Panc1 (cell line): ENCODE results near the gene SH3TC2. TPM values are rescaled to one million over a fixed set of nuclear protein-coding genes. Genes with fewer than 3 reads are reported as not detected.

Experiments
- ATAC-seq: fragments of 200-7000 bp; cut with Tn5 transposase; 2 replicates; pipeline ENCODE4 v1.9.1; 2020; ENCODE audit warnings: mild to moderate bottlenecking, moderate library complexity
- BruUV-seq: library from RNA; stranded (reverse); fragments of 400-500 nt; replicated peaks from 2 replicates; lab custom pipeline; 2021; lab: Mats Ljungman, UMichigan
- CTCF ChIA-PET: fragments of 300-600 bp; sonication (Branson Sonifier 250); formaldehyde crosslinking; loops from one replicate; lab custom pipeline; 2022; ENCODE audit warnings: antibody characterized with exemption; lab: Charles Lee
- POLR2A ChIA-PET: fragments of 300-600 bp; sonication (Branson Sonifier 250); formaldehyde crosslinking; loops from one replicate; lab custom pipeline; 2022; ENCODE audit warnings: antibody characterized with exemption; lab: Charles Lee
- DNase-seq: peaks from one replicate; pipeline ENCODE4 v3.0.0-alpha.2; 2010; ENCODE audit warnings: low read depth, low spot score
- H3K27ac ChIP-seq: 2 replicates; pipeline ENCODE4 v1.5.1; 2011; ENCODE audit warnings: mild to moderate bottlenecking, low read length, inconsistent platforms
- H3K27me3 ChIP-seq: fragments of 200-500 bp; sonication (Bioruptor generic); 2 replicates; pipeline ENCODE4 v1.6.0; 2014; ENCODE audit warnings: low read length, inconsistent platforms; ENCODE audit not compliant: control insufficient read depth, insufficient read depth
- H3K36me3 ChIP-seq: fragments of 200-500 bp; sonication (Bioruptor generic); 2 replicates; pipeline ENCODE4 v1.5.1; 2014; ENCODE audit warnings: inconsistent platforms, mild to moderate bottlenecking, low read length, moderate library complexity; ENCODE audit not compliant: control insufficient read depth, insufficient read depth
- H3K4me1 ChIP-seq: 2 replicates; pipeline ENCODE4 v1.5.1; 2011; ENCODE audit warnings: inconsistent platforms, mild to moderate bottlenecking, low read length, moderate library complexity; ENCODE audit not compliant: control insufficient read depth, insufficient read depth
- H3K4me3 ChIP-seq, 2 experiments: 2 replicates each; pipeline ENCODE4 v1.5.1; 2011 to 2012; ENCODE audit warnings: low read depth in 2 of 2, low read length in 2 of 2, mild to moderate bottlenecking in 2 of 2, inconsistent platforms in 1 of 2, moderate library complexity in 1 of 2
- H3K9me3 ChIP-seq: fragments of 200-500 bp; sonication (Bioruptor generic); 2 replicates; pipeline ENCODE4 v1.5.1; 2014; ENCODE audit warnings: low read depth, mild to moderate bottlenecking, inconsistent platforms, low read length, moderate library complexity; ENCODE audit not compliant: control insufficient read depth, insufficient read depth
- POLR2AphosphoS5 ChIP-seq: IDR thresholded peaks from 2 replicates; pipeline ENCODE4 v1.6.1; 2012; ENCODE audit warnings: mild to moderate bottlenecking, low read depth, low read length, moderate library complexity
- SIN3A ChIP-seq: IDR thresholded peaks from 2 replicates; pipeline ENCODE4 v1.6.1; 2012; ENCODE audit warnings: low read depth, mild to moderate bottlenecking, low read length, moderate library complexity, borderline replicate concordance; ENCODE audit not compliant: insufficient read depth
- TCF7L2 ChIP-seq: IDR thresholded peaks from 2 replicates; pipeline ENCODE4 v1.6.1; 2011; ENCODE audit warnings: mild to moderate bottlenecking, low read depth, low read length, inconsistent platforms
- in situ Hi-C: cut with HindIII; loops from 2 replicates; pipeline ENCODE4 v1.10.0; 2016; ENCODE audit warnings: low sequenced_read_pairs, low pct_unique_long_range_greater_than_20kb
- intact Hi-C: fragments of 100-400 bp; cut with micrococcal nuclease; formaldehyde crosslinking; loops from one replicate; pipeline ENCODE4 v1.10.0; 2022; ENCODE audit not compliant: unreplicated experiment
- total RNA-seq: library from RNA; stranded (reverse); gene quantifications from one replicate; pipeline ENCODE4 v1.2.1, GENCODE V29; 2021; ENCODE audit not compliant: unreplicated experiment
- TF ChIP-seq, protein P1 (sequence below): fragments of 450-650 bp; IDR thresholded peaks from 2 replicates; pipeline ENCODE4 v1.5.1; 2017; ENCODE audit warnings: mild to moderate bottlenecking
- TF ChIP-seq, protein P2 (sequence below), 2 experiments: IDR thresholded peaks; 2 replicates each; pipeline ENCODE4 v1.6.1; 2011 to 2012; ENCODE audit warnings: low read depth in 2 of 2, control low read depth in 1 of 2, low read length in 1 of 2, mild to moderate bottlenecking in 1 of 2, moderate library complexity in 1 of 2; ENCODE audit not compliant: insufficient read depth in 1 of 2

The SH3TC2 gene
- total RNA-seq, 1 experiment from 2014 or later: 0.33 TPM

DNA sequence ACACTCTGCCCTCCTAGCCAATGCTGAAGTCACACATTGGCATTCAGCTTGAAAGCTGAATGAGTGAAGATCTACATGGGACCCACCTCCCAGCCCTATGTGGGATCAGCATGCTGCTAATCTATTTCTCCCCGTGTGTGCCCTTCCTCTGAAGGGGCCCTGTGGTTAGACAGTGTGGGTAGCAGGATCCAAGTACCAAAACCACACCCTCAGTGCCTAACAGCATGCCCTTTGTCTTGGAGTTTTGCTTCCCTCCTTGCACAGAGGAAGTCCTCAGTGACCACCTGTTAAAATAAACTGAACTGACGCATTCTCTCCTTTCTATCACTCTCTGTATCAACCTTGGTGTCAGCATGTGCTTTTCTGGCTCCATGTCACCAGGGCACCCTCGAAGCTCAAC lies 25.0 kb downstream of the SH3TC2 start:
- no TSS peak for BruUV-seq

DNA sequence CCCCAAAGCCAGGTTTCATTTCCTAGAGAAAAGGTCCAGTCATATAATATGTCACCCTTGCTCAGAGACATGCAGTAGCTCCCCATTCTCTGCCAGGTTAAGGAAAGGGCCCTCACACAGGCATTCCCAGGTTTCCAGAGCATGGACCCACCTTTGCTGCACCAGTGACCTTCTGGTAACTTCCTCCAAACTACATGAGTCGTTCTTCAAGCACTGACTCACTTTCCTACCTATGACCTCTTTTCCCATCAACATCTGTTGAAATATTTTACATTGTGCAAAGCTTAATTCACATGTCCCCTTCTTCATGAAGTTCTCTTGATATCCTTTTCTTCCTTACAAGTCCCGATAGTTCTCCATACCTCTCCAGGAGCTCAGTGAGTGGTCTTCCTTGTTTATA lies 25.9 kb downstream of the SH3TC2 start:
- H3K4me1 ChIP-seq: no peaks in the 10 kb centered on the region
- in situ Hi-C loops (no loop called here), intact Hi-C loops (loop anchor here (10.0 kb wide), 3 partner anchors 122 to 582 kb away; partner anchors contain the start of gene ADRB2)
- no peaks in the 10 kb centered on the region for H3K27me3 ChIP-seq
- no peaks in the 10 kb centered on the region for H3K9me3 ChIP-seq
- no peaks in the 10 kb centered on the region for H3K36me3 ChIP-seq
- H3K4me3 ChIP-seq: no peak overlapping the region
- DNase-seq (no peak), ATAC-seq (no peak)
- ChIA-PET POLR2A (no interaction called here), CTCF (interaction anchor here (0.8 to 2.7 kb wide), 3 partner anchors 79 to 304 kb away, joined by 3 to 34 read pairs (median 10); no protein-coding TSS in a partner anchor)
- no peak overlapping the region for H3K27ac ChIP-seq
- no TSS peak for BruUV-seq
- TF ChIP-seq, protein P1, sequence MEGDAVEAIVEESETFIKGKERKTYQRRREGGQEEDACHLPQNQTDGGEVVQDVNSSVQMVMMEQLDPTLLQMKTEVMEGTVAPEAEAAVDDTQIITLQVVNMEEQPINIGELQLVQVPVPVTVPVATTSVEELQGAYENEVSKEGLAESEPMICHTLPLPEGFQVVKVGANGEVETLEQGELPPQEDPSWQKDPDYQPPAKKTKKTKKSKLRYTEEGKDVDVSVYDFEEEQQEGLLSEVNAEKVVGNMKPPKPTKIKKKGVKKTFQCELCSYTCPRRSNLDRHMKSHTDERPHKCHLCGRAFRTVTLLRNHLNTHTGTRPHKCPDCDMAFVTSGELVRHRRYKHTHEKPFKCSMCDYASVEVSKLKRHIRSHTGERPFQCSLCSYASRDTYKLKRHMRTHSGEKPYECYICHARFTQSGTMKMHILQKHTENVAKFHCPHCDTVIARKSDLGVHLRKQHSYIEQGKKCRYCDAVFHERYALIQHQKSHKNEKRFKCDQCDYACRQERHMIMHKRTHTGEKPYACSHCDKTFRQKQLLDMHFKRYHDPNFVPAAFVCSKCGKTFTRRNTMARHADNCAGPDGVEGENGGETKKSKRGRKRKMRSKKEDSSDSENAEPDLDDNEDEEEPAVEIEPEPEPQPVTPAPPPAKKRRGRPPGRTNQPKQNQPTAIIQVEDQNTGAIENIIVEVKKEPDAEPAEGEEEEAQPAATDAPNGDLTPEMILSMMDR: no peak
- TF ChIP-seq TCF7L2: no peak
- no peak for TF ChIP-seq SIN3A
- TF ChIP-seq, protein P2, sequence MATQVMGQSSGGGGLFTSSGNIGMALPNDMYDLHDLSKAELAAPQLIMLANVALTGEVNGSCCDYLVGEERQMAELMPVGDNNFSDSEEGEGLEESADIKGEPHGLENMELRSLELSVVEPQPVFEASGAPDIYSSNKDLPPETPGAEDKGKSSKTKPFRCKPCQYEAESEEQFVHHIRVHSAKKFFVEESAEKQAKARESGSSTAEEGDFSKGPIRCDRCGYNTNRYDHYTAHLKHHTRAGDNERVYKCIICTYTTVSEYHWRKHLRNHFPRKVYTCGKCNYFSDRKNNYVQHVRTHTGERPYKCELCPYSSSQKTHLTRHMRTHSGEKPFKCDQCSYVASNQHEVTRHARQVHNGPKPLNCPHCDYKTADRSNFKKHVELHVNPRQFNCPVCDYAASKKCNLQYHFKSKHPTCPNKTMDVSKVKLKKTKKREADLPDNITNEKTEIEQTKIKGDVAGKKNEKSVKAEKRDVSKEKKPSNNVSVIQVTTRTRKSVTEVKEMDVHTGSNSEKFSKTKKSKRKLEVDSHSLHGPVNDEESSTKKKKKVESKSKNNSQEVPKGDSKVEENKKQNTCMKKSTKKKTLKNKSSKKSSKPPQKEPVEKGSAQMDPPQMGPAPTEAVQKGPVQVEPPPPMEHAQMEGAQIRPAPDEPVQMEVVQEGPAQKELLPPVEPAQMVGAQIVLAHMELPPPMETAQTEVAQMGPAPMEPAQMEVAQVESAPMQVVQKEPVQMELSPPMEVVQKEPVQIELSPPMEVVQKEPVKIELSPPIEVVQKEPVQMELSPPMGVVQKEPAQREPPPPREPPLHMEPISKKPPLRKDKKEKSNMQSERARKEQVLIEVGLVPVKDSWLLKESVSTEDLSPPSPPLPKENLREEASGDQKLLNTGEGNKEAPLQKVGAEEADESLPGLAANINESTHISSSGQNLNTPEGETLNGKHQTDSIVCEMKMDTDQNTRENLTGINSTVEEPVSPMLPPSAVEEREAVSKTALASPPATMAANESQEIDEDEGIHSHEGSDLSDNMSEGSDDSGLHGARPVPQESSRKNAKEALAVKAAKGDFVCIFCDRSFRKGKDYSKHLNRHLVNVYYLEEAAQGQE (IDR thresholded peaks at IDR 0.05; ENCODE audit: insufficient read depth in 1 of 2, low read depth in 2 of 2, low read length in 1 of 2): no peak
- TF ChIP-seq POLR2AphosphoS5: no peak

More for the DNA sequence above, 25.0 kb downstream of the SH3TC2 start:
- no peaks in the 10 kb centered on the region for H3K27me3 ChIP-seq
- H3K9me3 ChIP-seq: no peaks in the 10 kb centered on the region
- ChIA-PET POLR2A (no interaction called here), CTCF (no interaction called here)
- intact Hi-C loops (loop anchor here (10.0 kb wide), 3 partner anchors 123 to 583 kb away; partner anchors contain the start of gene ADRB2), in situ Hi-C loops (no loop called here)
- no peaks in the 10 kb centered on the region for H3K36me3 ChIP-seq
- DNase-seq (no peak), ATAC-seq (no peak)
- H3K27ac ChIP-seq: no peak overlapping the region
- TF ChIP-seq POLR2AphosphoS5: no peak
- no peak for TF ChIP-seq TCF7L2
- TF ChIP-seq, protein P1: no peak
- no peak for TF ChIP-seq SIN3A
- TF ChIP-seq, protein P2 (IDR thresholded peaks at IDR 0.05; ENCODE audit: insufficient read depth in 1 of 2, low read depth in 2 of 2, low read length in 1 of 2): no peak
- H3K4me1 ChIP-seq: no peaks in the 10 kb centered on the region
- no peak overlapping the region for H3K4me3 ChIP-seq
